ENCODE measurements around the gene HLA-E. TPM values are rescaled to one million over a fixed set of nuclear protein-coding genes. Genes with fewer than 3 reads are reported as not detected.
"Not testable (repeated sequence)": the region's sequence is repeated elsewhere in the genome, so short reads cannot be mapped to it uniquely, and the experiment has no call there.

HLA-E gene
- total RNA-seq, 1 donor from 2014 or later, result 330 TPM

- DNase-seq (ENCODE audit: low spot score), result no peak
These were observed 7.9 kb upstream of the HLA-E start for GRCh38 chr6:30481211-30481964.

- DNase-seq (ENCODE audit: low spot score), result not testable (repeated sequence)
These were observed 7.2 kb upstream of the HLA-E start for GRCh38 chr6:30481965-30482644.

GRCh38 chr6:30483677-30484279, 5.5 kb upstream of the HLA-E start:
- DNase-seq (ENCODE audit: low spot score), result no peak

DNA sequence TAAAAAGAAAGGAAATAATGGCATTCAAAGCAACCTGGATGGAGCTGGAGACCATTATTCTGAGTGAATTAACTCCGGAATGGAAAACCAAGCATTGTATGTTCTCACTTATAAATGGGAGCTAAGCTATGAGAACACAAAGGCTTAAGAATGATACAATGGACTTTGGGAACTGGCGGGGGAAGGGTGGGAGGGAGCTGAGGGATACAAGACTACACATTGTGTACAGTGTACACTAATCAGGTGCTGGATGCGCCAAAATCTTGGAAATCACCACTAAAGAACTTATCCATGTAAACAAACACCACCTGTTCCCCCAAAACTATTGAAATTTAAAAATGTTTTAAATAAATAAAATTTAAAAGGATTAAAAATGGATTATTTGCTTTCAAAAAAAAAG, 4.1 kb upstream of the HLA-E start:
- DNase-seq (ENCODE audit: low spot score), result no peak

- no peak for DNase-seq (ENCODE audit: low spot score)
These were observed 1.4 kb upstream of the HLA-E start for GRCh38 chr6:30487926-30488325.

DNA sequence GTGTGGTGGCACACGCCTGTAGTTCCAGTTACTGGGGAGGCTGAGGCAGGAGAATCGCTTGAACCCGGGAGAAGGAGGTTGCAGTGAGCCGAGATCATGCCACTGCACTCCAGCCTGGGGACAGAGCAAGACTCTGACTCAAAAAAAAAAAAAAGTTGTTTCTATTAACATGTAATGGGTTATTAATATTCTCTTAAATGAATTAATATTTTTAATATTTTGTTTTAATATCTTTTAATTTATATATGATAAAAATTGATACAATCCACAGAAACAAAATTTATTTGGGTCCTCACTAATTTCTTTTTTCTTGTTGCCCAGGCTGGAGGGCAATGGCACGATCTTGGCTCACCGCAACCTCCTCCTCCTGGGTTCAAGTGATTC, 620 bp upstream of the HLA-E start:
- DNase-seq (ENCODE audit: low spot score), result not testable (repeated sequence)

- DNase-seq (ENCODE audit: low spot score), result peak; percentile 84
These were observed 942 bp downstream of the HLA-E start for GRCh38 chr6:30490026-30490876.

DNA sequence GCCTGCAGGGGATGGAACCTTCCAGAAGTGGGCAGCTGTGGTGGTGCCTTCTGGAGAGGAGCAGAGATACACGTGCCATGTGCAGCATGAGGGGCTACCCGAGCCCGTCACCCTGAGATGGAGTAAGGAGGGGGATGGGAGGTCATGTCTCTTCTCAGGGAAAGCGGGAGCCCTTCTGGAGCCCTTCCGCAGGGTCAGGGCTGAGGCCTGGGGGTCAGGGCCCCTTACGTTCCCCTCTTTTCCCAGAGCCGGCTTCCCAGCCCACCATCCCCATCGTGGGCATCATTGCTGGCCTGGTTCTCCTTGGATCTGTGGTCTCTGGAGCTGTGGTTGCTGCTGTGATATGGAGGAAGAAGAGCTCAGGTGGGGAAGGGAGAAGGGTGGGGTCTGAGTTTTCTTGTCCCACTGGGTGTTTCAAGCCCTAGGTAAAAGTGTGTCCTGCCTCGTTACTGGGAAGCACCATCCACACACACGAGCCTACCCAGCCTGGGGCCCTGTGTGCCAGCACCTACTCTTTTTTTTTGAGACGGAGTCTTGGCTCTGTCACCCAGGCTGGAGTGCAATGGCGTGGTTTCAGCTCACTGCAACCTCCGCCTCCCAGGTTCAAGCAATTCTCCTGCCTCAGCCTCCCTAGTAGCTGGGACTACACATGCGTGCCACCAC, 2.1 kb downstream of the HLA-E start:
- not testable (repeated sequence) for DNase-seq (ENCODE audit: low spot score)

- DNase-seq (ENCODE audit: low spot score), result no peak
These were observed 3.0 kb downstream of the HLA-E start for GRCh38 chr6:30491991-30492952.

- DNase-seq (ENCODE audit: low spot score), result no peak
These were observed 4.4 kb downstream of the HLA-E start for GRCh38 chr6:30493643-30494250.

DNA sequence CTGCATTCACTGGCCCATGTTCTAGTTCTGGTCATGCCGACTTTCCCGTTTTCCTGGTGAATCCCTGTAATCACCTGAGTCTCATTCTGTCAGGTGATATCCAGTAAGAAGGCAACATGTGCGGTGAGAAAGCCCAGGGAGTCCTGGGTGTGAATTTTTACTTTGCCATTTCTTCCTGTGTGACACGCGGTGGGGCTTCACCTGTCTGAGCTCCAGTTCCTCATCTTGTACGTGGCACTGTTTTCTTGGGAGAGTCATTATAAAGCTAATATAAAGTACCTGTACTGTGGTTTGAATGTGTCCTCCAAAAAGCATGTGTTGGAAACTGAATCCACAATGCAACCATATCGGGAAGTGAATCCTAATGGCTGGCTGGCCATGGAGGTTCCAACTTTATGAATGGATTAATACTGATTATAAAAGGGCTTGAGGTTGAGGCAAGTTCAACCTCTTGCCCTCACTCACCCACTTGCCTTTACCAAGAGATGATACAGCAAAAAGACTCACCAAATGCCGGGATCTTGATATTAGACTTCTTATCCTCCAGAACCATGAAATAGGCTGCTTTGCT, 5.1 kb downstream of the HLA-E start:
- DNase-seq (ENCODE audit: low spot score), result no peak

DNA sequence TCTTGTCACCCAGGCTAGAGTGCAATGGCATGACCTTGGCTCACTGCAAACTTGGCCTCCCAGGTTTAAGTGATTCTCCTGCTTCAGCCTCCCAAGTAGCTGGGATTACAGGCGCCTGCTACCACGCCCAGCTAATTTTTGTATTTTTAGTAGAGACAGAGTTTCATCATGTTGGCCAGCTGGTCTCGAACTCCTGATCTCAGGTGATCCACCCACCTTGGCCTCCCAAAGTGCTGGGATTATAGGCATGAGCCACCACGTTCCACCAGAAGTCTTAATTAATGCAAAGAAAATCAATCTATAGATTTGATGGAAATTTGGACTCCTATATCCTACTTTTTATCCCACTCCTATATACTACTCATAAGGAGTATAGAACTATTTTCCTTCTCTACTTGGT, 5.8 kb downstream of the HLA-E start:
- not testable (repeated sequence) for DNase-seq (ENCODE audit: low spot score)

DNA sequence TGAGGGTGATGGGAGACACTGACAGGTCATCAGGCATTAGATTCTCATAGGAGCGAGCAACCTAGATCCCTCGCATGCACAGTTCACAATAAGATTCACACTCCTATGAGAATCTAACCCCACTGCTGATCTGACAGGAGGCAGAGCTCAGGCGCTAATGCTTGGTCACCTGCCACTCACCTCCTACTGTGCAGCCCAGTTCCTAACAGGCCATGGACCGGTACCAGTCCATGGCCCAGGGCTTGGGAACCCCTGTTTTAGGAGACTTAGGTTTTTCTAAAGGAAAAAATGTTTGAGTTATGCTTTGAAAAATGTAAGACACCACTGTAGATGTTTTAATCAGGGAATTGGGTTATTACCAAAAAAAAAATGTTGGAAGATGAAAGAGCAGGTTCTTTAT, 6.7 kb downstream of the HLA-E start:
- DNase-seq (ENCODE audit: low spot score), result no peak

GRCh38 chr6:30497261-30497599, 7.9 kb downstream of the HLA-E start:
- not testable (repeated sequence) for DNase-seq (ENCODE audit: low spot score)

- DNase-seq (ENCODE audit: low spot score), result no peak
These were observed 8.4 kb downstream of the HLA-E start for GRCh38 chr6:30497714-30498113.

DNA sequence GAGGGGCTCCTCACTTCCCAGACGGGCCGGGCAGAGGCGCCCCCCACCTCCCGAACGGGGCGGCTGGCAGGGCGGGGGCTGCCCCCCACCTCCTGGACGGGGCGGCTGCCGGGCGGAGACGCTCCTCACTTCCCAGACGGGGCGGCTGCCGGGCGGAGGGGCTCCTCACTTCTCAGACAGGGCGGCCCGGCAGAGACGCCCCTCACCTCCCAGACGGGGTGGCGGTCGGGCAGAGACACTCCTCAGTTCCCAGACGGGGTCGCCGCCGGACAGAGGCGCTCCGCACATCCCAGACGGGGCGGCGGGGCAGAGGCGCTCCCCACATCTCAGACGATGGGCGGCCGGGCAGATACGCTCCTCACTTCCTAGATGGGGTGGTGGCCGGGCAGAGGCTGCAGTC, 9.4 kb downstream of the HLA-E start:
- not testable (repeated sequence) for DNase-seq (ENCODE audit: low spot score)

DNA sequence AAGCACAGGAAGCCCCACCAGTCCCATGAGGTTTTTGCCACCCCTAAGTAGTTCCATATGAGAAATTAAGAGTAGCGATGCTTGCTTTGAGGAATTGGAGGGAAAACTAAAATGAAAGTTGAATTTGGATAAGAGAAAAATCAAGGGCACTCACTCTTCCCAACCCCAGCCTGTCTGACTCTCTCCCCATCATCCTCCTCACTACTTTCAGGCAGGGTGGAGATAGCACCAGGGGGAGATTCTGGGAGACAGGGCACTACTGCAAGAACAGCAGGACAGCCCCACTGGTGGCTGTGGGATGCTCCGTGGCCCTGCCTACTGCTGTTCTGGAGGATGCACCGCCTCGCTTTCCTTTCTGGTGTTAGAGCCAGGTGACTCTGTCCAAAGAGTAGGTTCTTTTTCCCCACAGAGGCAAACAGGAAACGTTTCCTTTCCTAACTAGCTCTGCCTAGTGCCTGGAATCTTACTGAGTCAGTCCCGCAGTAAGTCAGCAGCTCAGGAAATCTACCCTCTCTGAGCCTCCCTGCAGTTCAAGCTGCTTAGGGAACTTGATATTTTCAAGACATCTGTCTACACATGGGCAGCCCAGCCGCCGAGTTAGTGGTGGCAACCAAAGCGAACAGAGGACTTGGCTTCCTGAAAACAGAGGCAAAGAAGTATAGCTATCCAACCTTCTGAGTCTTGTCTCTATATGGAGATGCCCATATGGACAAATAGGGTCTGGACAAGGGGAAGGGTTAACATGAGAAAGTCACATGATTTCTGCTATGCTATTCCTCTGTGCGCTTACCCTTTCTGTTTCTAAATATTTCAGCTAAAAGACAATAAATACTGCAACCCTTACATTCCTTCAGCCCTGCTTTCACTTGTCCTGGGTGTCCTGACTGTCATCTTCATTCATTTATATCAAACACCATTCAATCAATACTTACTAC, 11.4 kb downstream of the HLA-E start:
- no peak for DNase-seq (ENCODE audit: low spot score)
